ENCODE measurements around the gene SLC20A1. TPM values are rescaled to one million over a fixed set of nuclear protein-coding genes. Genes with fewer than 3 reads are reported as not detected.

SLC20A1 gene
- total RNA-seq, 1 experiment from 2014 or later, result 154 TPM

DNA sequence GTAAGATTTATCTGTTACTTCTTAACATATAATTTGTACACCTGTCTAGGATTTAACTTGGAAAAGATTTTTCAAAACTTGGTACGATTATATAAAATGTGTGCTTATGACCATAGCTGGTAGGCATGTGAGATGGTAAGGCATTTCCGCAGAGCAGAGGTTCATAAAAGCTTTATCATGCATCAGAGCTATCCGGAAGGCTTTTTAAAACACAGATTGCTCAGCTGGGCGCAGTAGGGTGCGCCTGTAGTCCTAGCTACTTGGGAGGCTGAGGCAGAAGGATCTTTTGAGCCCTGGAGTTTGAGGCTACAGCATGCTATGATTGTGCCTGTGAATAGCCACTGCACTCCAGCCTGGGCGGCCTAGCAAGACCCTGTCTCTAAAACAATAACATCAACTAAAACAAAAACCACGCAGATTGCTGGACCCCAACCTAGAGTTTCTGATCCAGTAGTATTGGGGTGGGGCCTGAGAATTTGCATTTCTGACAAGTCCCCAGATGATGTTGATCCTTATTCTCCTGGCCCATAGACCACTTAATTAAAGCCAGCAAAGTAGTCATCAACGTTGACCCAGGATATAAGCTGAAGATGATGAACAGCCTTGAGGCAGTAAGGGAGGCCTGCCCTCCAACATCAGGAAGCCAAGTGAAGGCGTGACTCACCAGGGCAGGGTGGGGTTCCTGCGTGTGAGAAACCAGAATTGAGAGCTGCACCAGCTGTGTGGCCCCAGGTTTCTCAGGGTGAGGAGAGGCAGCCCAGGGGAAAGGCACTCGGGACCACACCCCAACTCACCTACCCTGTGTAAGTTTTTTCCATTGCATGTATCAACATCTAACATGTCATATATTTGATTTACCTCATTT lies 21.6 kb upstream of the SLC20A1 start:
- peak; percentile 77 for TF ChIP-seq SP1 (IDR thresholded peaks at IDR 0.05; ENCODE audit: low read depth)
- no peak for TF ChIP-seq ATF3 (IDR thresholded peaks at IDR 0.05)
- TF ChIP-seq, protein P1, sequence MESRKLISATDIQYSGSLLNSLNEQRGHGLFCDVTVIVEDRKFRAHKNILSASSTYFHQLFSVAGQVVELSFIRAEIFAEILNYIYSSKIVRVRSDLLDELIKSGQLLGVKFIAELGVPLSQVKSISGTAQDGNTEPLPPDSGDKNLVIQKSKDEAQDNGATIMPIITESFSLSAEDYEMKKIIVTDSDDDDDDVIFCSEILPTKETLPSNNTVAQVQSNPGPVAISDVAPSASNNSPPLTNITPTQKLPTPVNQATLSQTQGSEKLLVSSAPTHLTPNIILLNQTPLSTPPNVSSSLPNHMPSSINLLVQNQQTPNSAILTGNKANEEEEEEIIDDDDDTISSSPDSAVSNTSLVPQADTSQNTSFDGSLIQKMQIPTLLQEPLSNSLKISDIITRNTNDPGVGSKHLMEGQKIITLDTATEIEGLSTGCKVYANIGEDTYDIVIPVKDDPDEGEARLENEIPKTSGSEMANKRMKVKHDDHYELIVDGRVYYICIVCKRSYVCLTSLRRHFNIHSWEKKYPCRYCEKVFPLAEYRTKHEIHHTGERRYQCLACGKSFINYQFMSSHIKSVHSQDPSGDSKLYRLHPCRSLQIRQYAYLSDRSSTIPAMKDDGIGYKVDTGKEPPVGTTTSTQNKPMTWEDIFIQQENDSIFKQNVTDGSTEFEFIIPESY (IDR thresholded peaks at IDR 0.05; ENCODE audit: extremely low read depth, insufficient replicate concordance, low read length), result no peak
- peak; percentile 79 for TF ChIP-seq FOSL1 (IDR thresholded peaks at IDR 0.05; ENCODE audit: low read depth)
- TF ChIP-seq EGR1 (IDR thresholded peaks at IDR 0.05; ENCODE audit: low read depth), result no peak
- peak; percentile 85 for TF ChIP-seq JUND (IDR thresholded peaks at IDR 0.05)
- TF ChIP-seq, protein P2, sequence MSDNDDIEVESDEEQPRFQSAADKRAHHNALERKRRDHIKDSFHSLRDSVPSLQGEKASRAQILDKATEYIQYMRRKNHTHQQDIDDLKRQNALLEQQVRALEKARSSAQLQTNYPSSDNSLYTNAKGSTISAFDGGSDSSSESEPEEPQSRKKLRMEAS (IDR thresholded peaks at IDR 0.05), result peak; percentile 34; the same call in 1 of the 2 replicates
- no peak for TF ChIP-seq TCF7L2 (IDR thresholded peaks at IDR 0.05; ENCODE audit: borderline replicate concordance, extremely low read depth, insufficient read depth, insufficient read length)
- TF ChIP-seq POLR2AphosphoS5 (IDR thresholded peaks at IDR 0.05; ENCODE audit: low read depth, low read length), result peak; percentile 50
- peak; percentile 92 for TF ChIP-seq CBX3 (IDR thresholded peaks at IDR 0.05; ENCODE audit: low read depth)
- TF ChIP-seq EZH2 (IDR thresholded peaks at IDR 0.05), result no peak
- TF ChIP-seq RAD21 (IDR thresholded peaks at IDR 0.05; ENCODE audit: low read depth), result no peak
- H3K79me2 ChIP-seq (ENCODE audit: insufficient read depth, low read length), result no peaks in the 10 kb centered on the region
- peak overlapping the region; percentile 72 for H3K4me2 ChIP-seq (ENCODE audit: low read length)
- ChIA-PET POLR2A (interaction anchor here (0.8 to 11.6 kb wide), 4 partner anchors 10 to 113 kb away, joined by 3 to 86 read pairs (median 12); partner anchors contain the start of gene SLC20A1), RAD21 (ENCODE audit: low non-redundant PET in 1 of 2, low total read pairs in 2 of 2, uncharacterized antibody in 2 of 2, unreplicated experiment in 2 of 2) (interaction anchor here in 1 of 2 experiments (1.0 to 4.8 kb wide), 2 partner anchors 24 to 102 kb away, joined by 3 to 35 read pairs; no protein-coding TSS in a partner anchor), CTCF (interaction anchor here (0.7 to 6.8 kb wide), 6 partner anchors 18 to 318 kb away, joined by 3 to 100 read pairs (median 11); partner anchors contain the start of gene SLC20A1)
- H3K36me3 ChIP-seq (ENCODE audit: control insufficient read depth in 1 of 2, insufficient read depth in 2 of 2, low read length in 2 of 2), result no peaks in the 10 kb centered on the region
- ATAC-seq (peak; percentile 60), DNase-seq (ENCODE audit: low read depth, low spot score) (peak; percentile 56)
- H3K4me1 ChIP-seq (ENCODE audit: control insufficient read depth in 1 of 2, insufficient read depth in 2 of 2, low read length in 2 of 2), result peaks cover 40 to 78% of the 10 kb centered on the region in 2 experiments
- H3K9me2 ChIP-seq (ENCODE audit: insufficient read depth), result no peaks in the 10 kb centered on the region
- intact Hi-C loops (cut with micrococcal nuclease), result no loop called here
- H3K27me3 ChIP-seq (ENCODE audit: insufficient read depth, low read length), result no peaks in the 10 kb centered on the region
- no peaks in the 10 kb centered on the region for H3K9me3 ChIP-seq (ENCODE audit: control insufficient read depth in 1 of 2, insufficient read depth in 1 of 2, low read depth in 1 of 2, low read length in 2 of 2)
- peak overlapping the region; percentile 73 for H2AFZ ChIP-seq (ENCODE audit: low read depth, low read length, poor library complexity, severe bottlenecking)
- peak overlapping the region; percentile 8 to 9; a peak in 2 of 4 replicates for H3K4me3 ChIP-seq (replicated peaks in 1 of 2; ENCODE audit: low read depth in 1 of 2, low read length in 2 of 2)
- H4K20me1 ChIP-seq (ENCODE audit: insufficient read depth), result no peaks in the 10 kb centered on the region
- no TSS peak for BruUV-seq (replicated peaks)
- peak overlapping the region; percentile 11; the same call in 1 of the 2 replicates for H3K27ac ChIP-seq (ENCODE audit: low read depth, low read length)
- H3K9ac ChIP-seq (ENCODE audit: low read length), result peak overlapping the region; percentile 11
